Astrocyte (in vitro differentiated cells and primary cell): ENCODE measurements around the gene SLA2. TPM values are rescaled to one million over a fixed set of nuclear protein-coding genes. Genes with fewer than 3 reads are reported as not detected.

Source experiments
- DNase-seq: peaks from one replicate; pipeline ENCODE4 v3.0.0-alpha.2; 2010; ENCODE audit warnings: low read depth
- FAIRE-seq: peaks from 2 replicates; lab custom pipeline; 2011; peaks lifted over from hg19 to GRCh38; lab: Jason Lieb, UNC
- H2AFZ ChIP-seq: 2 replicates; pipeline ENCODE4 v1.6.0; 2012; ENCODE audit warnings: low read depth, low read length, inconsistent platforms
- H3K27ac ChIP-seq: 2 replicates; pipeline ENCODE4 v1.5.1; 2011; ENCODE audit warnings: low read depth, low read length, inconsistent platforms
- H3K27me3 ChIP-seq: 2 replicates; pipeline ENCODE4 v1.6.0; 2011; ENCODE audit warnings: low read length, inconsistent platforms; ENCODE audit not compliant: insufficient read depth
- H3K36me3 ChIP-seq: 2 replicates; pipeline ENCODE4 v1.5.1; 2011; ENCODE audit warnings: low read length, inconsistent platforms; ENCODE audit not compliant: insufficient read depth
- H3K4me1 ChIP-seq: 2 replicates; pipeline ENCODE4 v1.5.1; 2011; ENCODE audit warnings: low read length, inconsistent platforms; ENCODE audit not compliant: insufficient read depth
- H3K4me2 ChIP-seq: 2 replicates; pipeline ENCODE4 v1.6.0; 2012; ENCODE audit warnings: low read length, inconsistent platforms
- H3K4me3 ChIP-seq: 2 replicates; pipeline ENCODE4 v1.5.1; 2011; ENCODE audit warnings: low read depth, mild to moderate bottlenecking, low read length, inconsistent platforms; ENCODE audit not compliant: insufficient read depth
- H3K79me2 ChIP-seq: 2 replicates; pipeline ENCODE4 v1.6.0; 2012; ENCODE audit warnings: mild to moderate bottlenecking, low read length, inconsistent platforms; ENCODE audit not compliant: insufficient read depth
- H3K9ac ChIP-seq: 2 replicates; pipeline ENCODE4 v1.6.0; 2012; ENCODE audit warnings: mild to moderate bottlenecking, low read length, inconsistent platforms
- H3K9me3 ChIP-seq: 2 replicates; pipeline ENCODE4 v1.5.1; 2012; ENCODE audit warnings: low read depth, mild to moderate bottlenecking, low read length, inconsistent platforms; ENCODE audit not compliant: insufficient read depth
- H4K20me1 ChIP-seq: 2 replicates; pipeline ENCODE4 v1.6.0; 2012; ENCODE audit warnings: low read length, inconsistent platforms; ENCODE audit not compliant: insufficient read depth
- H3K27ac Mint-ChIP-seq: one replicate; pipeline ENCODE4 v1.8.0; 2021; ENCODE audit warnings: mild to moderate bottlenecking, mixed read lengths; ENCODE audit not compliant: unreplicated experiment
- H3K27me3 Mint-ChIP-seq: one replicate; pipeline ENCODE4 v1.8.0; 2021; ENCODE audit warnings: low read depth, mixed read lengths; ENCODE audit not compliant: unreplicated experiment
- H3K36me3 Mint-ChIP-seq: one replicate; pipeline ENCODE4 v1.8.0; 2021; ENCODE audit warnings: low read depth, mixed read lengths; ENCODE audit not compliant: unreplicated experiment
- H3K4me1 Mint-ChIP-seq: one replicate; pipeline ENCODE4 v1.8.0; 2021; ENCODE audit warnings: low read depth, mixed read lengths; ENCODE audit not compliant: unreplicated experiment
- H3K4me3 Mint-ChIP-seq: one replicate; pipeline ENCODE4 v1.8.0; 2021; ENCODE audit warnings: mild to moderate bottlenecking, moderate library complexity, mixed read lengths; ENCODE audit not compliant: unreplicated experiment
- H3K9me3 Mint-ChIP-seq: one replicate; pipeline ENCODE4 v1.8.0; 2021; ENCODE audit warnings: mild to moderate bottlenecking, mixed read lengths; ENCODE audit not compliant: unreplicated experiment
- EZH2 ChIP-seq: IDR thresholded peaks from 2 replicates; pipeline ENCODE4 v1.6.1; 2012; ENCODE audit warnings: mild to moderate bottlenecking, low read length, inconsistent platforms; ENCODE audit not compliant: insufficient read depth
- total RNA-seq: library from RNA; stranded (reverse); gene quantifications from 2 replicates; pipeline ENCODE4 v1.2.1, GENCODE V29; 2021
- TF ChIP-seq, protein P1 (sequence below): IDR thresholded peaks from 2 replicates; pipeline ENCODE4 v1.5.1; 2011; ENCODE audit warnings: low read depth, mild to moderate bottlenecking, inconsistent platforms, low read length, moderate library complexity; ENCODE audit not compliant: insufficient read depth

The SLA2 gene
- total RNA-seq, 1 donor from 2014 or later, result 0.14 TPM

- H3K4me3 Mint-ChIP-seq, result no peak overlapping the region
- no peaks in the 10 kb centered on the region for H3K9me3 Mint-ChIP-seq
- peaks cover 5% of the 10 kb centered on the region for H3K4me1 Mint-ChIP-seq
- Histone ChIP-seq H3K4me1 (no peaks in the 10 kb centered on the region), H3K9me3 (no peaks in the 10 kb centered on the region), H3K9ac (no peak overlapping the region), H4K20me1 (no peaks in the 10 kb centered on the region), H3K4me3 (no peak overlapping the region), H3K27ac (no peak overlapping the region), H3K4me2 (no peak overlapping the region), H3K36me3 (no peaks in the 10 kb centered on the region), H3K79me2 (no peaks in the 10 kb centered on the region), H2AFZ (no peak overlapping the region), H3K27me3 (no peaks in the 10 kb centered on the region)
- no peak for FAIRE-seq
- peaks cover 3% of the 10 kb centered on the region for H3K27me3 Mint-ChIP-seq
- no peak for DNase-seq
- H3K36me3 Mint-ChIP-seq, result peaks cover 4% of the 10 kb centered on the region
- no peak for TF ChIP-seq EZH2
- TF ChIP-seq, protein P1, sequence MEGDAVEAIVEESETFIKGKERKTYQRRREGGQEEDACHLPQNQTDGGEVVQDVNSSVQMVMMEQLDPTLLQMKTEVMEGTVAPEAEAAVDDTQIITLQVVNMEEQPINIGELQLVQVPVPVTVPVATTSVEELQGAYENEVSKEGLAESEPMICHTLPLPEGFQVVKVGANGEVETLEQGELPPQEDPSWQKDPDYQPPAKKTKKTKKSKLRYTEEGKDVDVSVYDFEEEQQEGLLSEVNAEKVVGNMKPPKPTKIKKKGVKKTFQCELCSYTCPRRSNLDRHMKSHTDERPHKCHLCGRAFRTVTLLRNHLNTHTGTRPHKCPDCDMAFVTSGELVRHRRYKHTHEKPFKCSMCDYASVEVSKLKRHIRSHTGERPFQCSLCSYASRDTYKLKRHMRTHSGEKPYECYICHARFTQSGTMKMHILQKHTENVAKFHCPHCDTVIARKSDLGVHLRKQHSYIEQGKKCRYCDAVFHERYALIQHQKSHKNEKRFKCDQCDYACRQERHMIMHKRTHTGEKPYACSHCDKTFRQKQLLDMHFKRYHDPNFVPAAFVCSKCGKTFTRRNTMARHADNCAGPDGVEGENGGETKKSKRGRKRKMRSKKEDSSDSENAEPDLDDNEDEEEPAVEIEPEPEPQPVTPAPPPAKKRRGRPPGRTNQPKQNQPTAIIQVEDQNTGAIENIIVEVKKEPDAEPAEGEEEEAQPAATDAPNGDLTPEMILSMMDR, result no peak
- H3K27ac Mint-ChIP-seq, result no peak overlapping the region
These were observed 1.3 kb downstream of the SLA2 start for GRCh38 chr20:36644706-36645095.

GRCh38 chr20:36644032-36644705, 1.8 kb downstream of the SLA2 start:
- Histone ChIP-seq H2AFZ (no peak overlapping the region), H3K9me3 (no peaks in the 10 kb centered on the region), H3K4me2 (no peak overlapping the region), H3K9ac (no peak overlapping the region), H3K79me2 (no peaks in the 10 kb centered on the region), H3K27me3 (no peaks in the 10 kb centered on the region), H3K36me3 (no peaks in the 10 kb centered on the region), H3K4me3 (no peak overlapping the region), H3K27ac (no peak overlapping the region), H3K4me1 (no peaks in the 10 kb centered on the region), H4K20me1 (no peaks in the 10 kb centered on the region)
- Mint-ChIP-seq H3K27ac (no peak overlapping the region), H3K4me3 (no peak overlapping the region), H3K36me3 (peaks cover 4% of the 10 kb centered on the region), H3K4me1 (peaks cover 5% of the 10 kb centered on the region), H3K9me3 (no peaks in the 10 kb centered on the region), H3K27me3 (peaks cover 3% of the 10 kb centered on the region)
- no peak for FAIRE-seq
- TF ChIP-seq EZH2, result no peak
- TF ChIP-seq, protein P1, result no peak
- no peak for DNase-seq

DNA sequence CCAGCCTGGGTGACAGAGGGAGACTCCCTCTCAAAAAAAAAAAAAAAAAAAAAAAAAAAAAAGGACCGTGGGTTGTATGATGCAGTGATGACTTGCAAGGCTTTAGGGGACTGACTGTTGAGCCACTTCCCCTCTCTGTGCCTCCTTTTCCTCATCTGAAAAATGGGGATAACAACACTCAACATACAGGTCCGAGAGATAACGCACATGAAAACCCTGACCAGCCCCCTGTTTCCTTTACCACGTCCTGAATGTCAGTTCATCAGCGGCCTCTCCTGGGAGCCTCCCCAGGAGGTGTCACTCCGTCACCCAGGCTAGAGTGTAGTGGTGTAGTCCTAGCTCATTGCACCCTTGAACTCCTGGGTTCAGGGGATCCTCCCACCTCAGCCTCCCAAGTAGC, 3.9 kb downstream of the SLA2 start:
- H4K20me1 ChIP-seq, result no peaks in the 10 kb centered on the region
- no peaks in the 10 kb centered on the region for H3K36me3 ChIP-seq

More for the DNA sequence above, 3.9 kb downstream of the SLA2 start:
- H3K4me2 ChIP-seq, result no peak overlapping the region
- H3K9me3 ChIP-seq, result no peaks in the 10 kb centered on the region
- DNase-seq (no peak), FAIRE-seq (no peak)
- H3K27me3 ChIP-seq, result no peaks in the 10 kb centered on the region
- H3K27ac ChIP-seq, result no peak overlapping the region
- H2AFZ ChIP-seq, result no peak overlapping the region
- H3K27ac Mint-ChIP-seq, result no peak overlapping the region
- no peaks in the 10 kb centered on the region for H3K79me2 ChIP-seq
- TF ChIP-seq, protein P1, result no peak
- no peak for TF ChIP-seq EZH2
- peaks cover 4% of the 10 kb centered on the region for H3K36me3 Mint-ChIP-seq
- H3K4me3 ChIP-seq, result no peak overlapping the region
- peaks cover 5% of the 10 kb centered on the region for H3K4me1 Mint-ChIP-seq
- peaks cover 3% of the 10 kb centered on the region for H3K27me3 Mint-ChIP-seq
- no peaks in the 10 kb centered on the region for H3K9me3 Mint-ChIP-seq
- no peaks in the 10 kb centered on the region for H3K4me1 ChIP-seq
- H3K4me3 Mint-ChIP-seq, result no peak overlapping the region
- H3K9ac ChIP-seq, result no peak overlapping the region
